Esophagus muscularis mucosa (tissue), 2 donors: Measurements from ENCODE around the gene DBH.

Experiments
- POLR2A ChIP-seq: fragments of 450-650 bp; IDR thresholded peaks from one replicate; pipeline ENCODE4 v1.6.1; 2017; ENCODE audit warnings: antibody characterized with exemption, moderate library complexity, mild to moderate bottlenecking, low read depth
- POLR2AphosphoS5 ChIP-seq, 2 donors: sonication (generic); formaldehyde crosslinking; IDR thresholded peaks; one replicate each; pipeline ENCODE4 v1.6.1; 2017; ENCODE audit warnings: antibody characterized with exemption in 2 of 2

GRCh38 chr9:133606708-133607025 lies 29.5 kb upstream of the DBH start:
- TF ChIP-seq POLR2AphosphoS5 (IDR thresholded peaks at IDR 0.05) (no peak), POLR2A (no peak)
